Hepatocyte (in vitro differentiated cells): ENCODE data around the gene SMIM24. TPM values are rescaled to one million over a fixed set of nuclear protein-coding genes. Genes with fewer than 3 reads are reported as not detected.
"Not testable (repeated sequence)": the region's sequence is repeated elsewhere in the genome, so short reads cannot be mapped to it uniquely, and the experiment has no call there.

Experiments
- DNase-seq: peaks from one replicate; pipeline ENCODE4 v3.0.0-alpha.2; 2016; ENCODE audit warnings: low spot score
- H2AFZ ChIP-seq: fragments of 200-600 bp; sonication (generic); 2 replicates; pipeline ENCODE4 v1.6.0; 2016; ENCODE audit warnings: antibody characterized with exemption, mild to moderate bottlenecking
- H3K27ac ChIP-seq: fragments of 200-600 bp; sonication (generic); 2 replicates; pipeline ENCODE4 v1.5.1; 2016; ENCODE audit warnings: mild to moderate bottlenecking
- H3K27me3 ChIP-seq: fragments of 200-600 bp; sonication (generic); 2 replicates; pipeline ENCODE4 v1.6.1; 2016
- H3K36me3 ChIP-seq: fragments of 200-600 bp; sonication (generic); replicated peaks from 2 replicates; pipeline ENCODE4 v1.5.1; 2016; ENCODE audit warnings: low read depth; ENCODE audit not compliant: insufficient read depth
- H3K4me1 ChIP-seq: fragments of 200-600 bp; sonication (generic); 2 replicates; pipeline ENCODE4 v1.5.1; 2016; ENCODE audit warnings: mild to moderate bottlenecking, moderate library complexity; ENCODE audit not compliant: insufficient read depth
- H3K4me2 ChIP-seq: fragments of 200-600 bp; sonication (generic); 2 replicates; pipeline ENCODE4 v1.6.0; 2016
- H3K4me3 ChIP-seq: fragments of 200-600 bp; sonication (generic); 2 replicates; pipeline ENCODE4 v1.5.1; 2016; ENCODE audit warnings: mild to moderate bottlenecking
- H3K79me2 ChIP-seq: fragments of 200-600 bp; sonication (generic); 2 replicates; pipeline ENCODE4 v1.6.0; 2017; ENCODE audit warnings: mild to moderate bottlenecking
- H3K9me2 ChIP-seq: fragments of 200-600 bp; sonication (generic); replicated peaks from 2 replicates; pipeline ENCODE4 v1.6.0; 2017; ENCODE audit warnings: mild to moderate bottlenecking; ENCODE audit not compliant: insufficient read depth
- H3K9me3 ChIP-seq: fragments of 200-600 bp; sonication (generic); 2 replicates; pipeline ENCODE4 v1.5.1; 2016; ENCODE audit warnings: low read depth, mild to moderate bottlenecking
- H4K20me1 ChIP-seq: fragments of 200-600 bp; sonication (generic); 2 replicates; pipeline ENCODE4 v1.6.0; 2016; ENCODE audit warnings: mild to moderate bottlenecking; ENCODE audit not compliant: insufficient read depth, poor library complexity, severe bottlenecking
- CTCF ChIP-seq: fragments of 200-600 bp; sonication (generic); IDR thresholded peaks from 2 replicates; pipeline ENCODE4 v1.5.1; 2016; ENCODE audit warnings: antibody characterized with exemption, mild to moderate bottlenecking; ENCODE audit not compliant: poor library complexity
- EZH2 ChIP-seq: fragments of 200-600 bp; sonication (generic); IDR thresholded peaks from 2 replicates; pipeline ENCODE4 v1.6.1; 2016; ENCODE audit warnings: antibody characterized with exemption, mild to moderate bottlenecking, borderline replicate concordance
- EZH2phosphoT487 ChIP-seq: fragments of 200-600 bp; sonication (generic); IDR thresholded peaks from one replicate; pipeline ENCODE4 v1.6.1; 2018; ENCODE audit warnings: antibody characterized with exemption, mild to moderate bottlenecking, low read depth, moderate library complexity; ENCODE audit not compliant: unreplicated experiment, severe bottlenecking
- WGBS: methylation state at CpG from one replicate; pipeline ENCODE4 v1.1.6; 2016; ENCODE audit warnings: low lambda C conversion rate; ENCODE audit errors: missing lambda C conversion rate; 5-methylcytosine and 5-hydroxymethylcytosine counted together
- polyA plus RNA-seq: library from polyadenylated mRNA; unstranded; fragments of >200 nt; fragmentation: Nextera tagmentation; extraction: Ambion mirVana; gene quantifications from 2 replicates; pipeline ENCODE4 v1.2.1, GENCODE V29; 2016
- small RNA-seq: library from RNA; depleted of rRNA; stranded (forward); fragments of <200 nt; gene quantifications from one replicate; pipeline ENCODE3, GENCODE V24; 2014
- total RNA-seq: library from RNA; depleted of rRNA; stranded (reverse); fragments of >200 nt; gene quantifications from 2 replicates; pipeline ENCODE4 v1.2.3, GENCODE V29; 2014

Gene SMIM24
- total and polyA plus RNA-seq, 2 experiments from 2014 or later: 81.2 to 151 TPM

- no peaks in the 10 kb centered on the region for H3K9me2 ChIP-seq
- DNase-seq: no peak
- no peak for TF ChIP-seq EZH2phosphoT487
- TF ChIP-seq EZH2: no peak
- no peak for TF ChIP-seq CTCF
- H2AFZ ChIP-seq: no peak overlapping the region
- no peaks in the 10 kb centered on the region for H4K20me1 ChIP-seq
- H3K79me2 ChIP-seq: peaks cover 6% of the 10 kb centered on the region
- no peak overlapping the region for H3K4me2 ChIP-seq
- no peaks in the 10 kb centered on the region for H3K9me3 ChIP-seq
- peaks cover 3% of the 10 kb centered on the region for H3K4me1 ChIP-seq
- no peak overlapping the region for H3K4me3 ChIP-seq
- no peak overlapping the region for H3K27ac ChIP-seq
- WGBS: 92% methylated on average over 12 of the region's 12 CpGs
- H3K36me3 ChIP-seq: no peaks in the 10 kb centered on the region
- H3K27me3 ChIP-seq: no peaks in the 10 kb centered on the region
Measured at GRCh38 chr19:3433313-3433712, 47.0 kb downstream of the SMIM24 start.

- H3K4me2 ChIP-seq: no peak overlapping the region
- no peaks in the 10 kb centered on the region for H3K9me2 ChIP-seq
- no peaks in the 10 kb centered on the region for H3K27me3 ChIP-seq
- H3K9me3 ChIP-seq: no peaks in the 10 kb centered on the region
- peaks cover 3% of the 10 kb centered on the region for H3K4me1 ChIP-seq
- no peaks in the 10 kb centered on the region for H4K20me1 ChIP-seq
- H3K4me3 ChIP-seq: no peak overlapping the region
- no peak for DNase-seq
- H3K27ac ChIP-seq: no peak overlapping the region
- WGBS: 87% methylated on average over 18 of the region's 18 CpGs
- TF ChIP-seq EZH2 (no peak), CTCF (no peak), EZH2phosphoT487 (no peak)
- no peak overlapping the region for H2AFZ ChIP-seq
- peaks cover 6% of the 10 kb centered on the region for H3K79me2 ChIP-seq
- no peaks in the 10 kb centered on the region for H3K36me3 ChIP-seq
Measured at GRCh38 chr19:3431760-3432397, 48.4 kb downstream of the SMIM24 start.

- H3K4me2 ChIP-seq, H3K9me3 ChIP-seq, H3K79me2 ChIP-seq, DNase-seq, H3K27me3 ChIP-seq, H2AFZ ChIP-seq, H3K36me3 ChIP-seq, H3K27ac ChIP-seq, H3K9me2 ChIP-seq, H3K4me1 ChIP-seq, H4K20me1 ChIP-seq, H3K4me3 ChIP-seq: not testable (repeated sequence)
- 85% methylated on average over 5 of the region's 5 CpGs for WGBS
Measured at GRCh38 chr19:3430366-3430680, 50.0 kb downstream of the SMIM24 start.

- no peaks in the 10 kb centered on the region for H3K4me1 ChIP-seq
- no peak for DNase-seq
- H3K79me2 ChIP-seq: no peaks in the 10 kb centered on the region
- H3K27me3 ChIP-seq: no peaks in the 10 kb centered on the region
- no peak for TF ChIP-seq CTCF
- H3K4me3 ChIP-seq: no peak overlapping the region
- H3K9me3 ChIP-seq: no peaks in the 10 kb centered on the region
- H3K36me3 ChIP-seq: no peaks in the 10 kb centered on the region
- 87% methylated on average over 9 of the region's 9 CpGs for WGBS
- H2AFZ ChIP-seq: no peak overlapping the region
- H3K27ac ChIP-seq: no peak overlapping the region
- no peak overlapping the region for H3K4me2 ChIP-seq
- no peaks in the 10 kb centered on the region for H3K9me2 ChIP-seq
- H4K20me1 ChIP-seq: no peaks in the 10 kb centered on the region
Measured at GRCh38 chr19:3426433-3426832, 53.9 kb downstream of the SMIM24 start.

Small RNAs within 50 kb of the gene (small RNA-seq; reads per million reads assigned to genes)
- gene RF00212: not detected

Other genes starting within 250 kb of the SMIM24 start
- gene NFIC, start 113.9 kb downstream of the SMIM24 start, total RNA-seq: 7.1 and 7.8 TPM in 2 replicates
- gene NFIC, start 113.9 kb downstream of the SMIM24 start, polyA plus RNA-seq: 20.9 and 30.5 TPM in 2 replicates
- gene SMIM44, start 2.9 kb upstream of the SMIM24 start, total RNA-seq: not detected in 2 replicates
- gene SMIM44, start 2.9 kb upstream of the SMIM24 start, polyA plus RNA-seq: not detected in 2 replicates
- gene DOHH, start 20.1 kb upstream of the SMIM24 start, total RNA-seq: 10.9 and 14.9 TPM in 2 replicates
- 17.6 and 28.2 TPM in 2 replicates for gene DOHH, start 20.1 kb upstream of the SMIM24 start, polyA plus RNA-seq
- 18.1 and 32.1 TPM in 2 replicates for gene FZR1, start 25.8 kb upstream of the SMIM24 start, total RNA-seq
- gene FZR1, start 25.8 kb upstream of the SMIM24 start, polyA plus RNA-seq: 51.0 and 51.9 TPM in 2 replicates
- gene TEKTIP1, start 58.6 kb upstream of the SMIM24 start, total RNA-seq: not detected in 2 replicates
- gene TEKTIP1, start 58.6 kb upstream of the SMIM24 start, polyA plus RNA-seq: 1.4 and 1.5 TPM in 2 replicates
- 39.3 and 44.7 TPM in 2 replicates for gene MFSD12, start 77.1 kb upstream of the SMIM24 start, total RNA-seq
- 57.7 and 63.5 TPM in 2 replicates for gene MFSD12, start 77.1 kb upstream of the SMIM24 start, polyA plus RNA-seq
- gene HMG20B, start 92.4 kb upstream of the SMIM24 start, total RNA-seq: 61.4 and 62.6 TPM in 2 replicates
- gene HMG20B, start 92.4 kb upstream of the SMIM24 start, polyA plus RNA-seq: 82.3 and 105 TPM in 2 replicates
- 0.04 TPM in 1 of 2 replicates, not detected in the other for gene GIPC3, start 105.0 kb upstream of the SMIM24 start, total RNA-seq
- gene GIPC3, start 105.0 kb upstream of the SMIM24 start, polyA plus RNA-seq: 0.19 and 0.28 TPM in 2 replicates
- gene TBXA2R, start 126.3 kb upstream of the SMIM24 start, total RNA-seq: 0.12 and 0.70 TPM in 2 replicates
- gene TBXA2R, start 126.3 kb upstream of the SMIM24 start, polyA plus RNA-seq: 1.2 and 2.0 TPM in 2 replicates
- 15.5 and 18.3 TPM in 2 replicates for gene CACTIN, start 146.3 kb upstream of the SMIM24 start, total RNA-seq
- gene CACTIN, start 146.3 kb upstream of the SMIM24 start, polyA plus RNA-seq: 15.7 and 18.3 TPM in 2 replicates
- gene PIP5K1C, start 219.9 kb upstream of the SMIM24 start, total RNA-seq: 13.7 and 20.7 TPM in 2 replicates
- 33.5 and 37.1 TPM in 2 replicates for gene PIP5K1C, start 219.9 kb upstream of the SMIM24 start, polyA plus RNA-seq
- gene TJP3, start 227.9 kb upstream of the SMIM24 start, total RNA-seq: 23.7 and 24.4 TPM in 2 replicates
- gene TJP3, start 227.9 kb upstream of the SMIM24 start, polyA plus RNA-seq: 49.2 and 56.9 TPM in 2 replicates